GM12878 (cell line): ENCODE measurements around the gene JMJD6. TPM values are rescaled to one million over a fixed set of nuclear protein-coding genes. Genes with fewer than 3 reads are reported as not detected.

Experiments used
- ASH2L ChIP-seq: fragments of 300-600, 200-600 bp; sonication (generic); IDR thresholded peaks from 2 replicates; pipeline ENCODE4 v1.6.1; 2017; ENCODE audit warnings: low read depth, mild to moderate bottlenecking, borderline replicate concordance
- BMI1 ChIP-seq: fragments of 450-650 bp; IDR thresholded peaks from 2 replicates; pipeline ENCODE4 v1.6.1; 2016; ENCODE audit warnings: mild to moderate bottlenecking, moderate library complexity, borderline replicate concordance
- CBFB ChIP-seq: IDR thresholded peaks from 2 replicates; pipeline ENCODE4 v1.6.1; 2016; ENCODE audit warnings: antibody characterized with exemption, low read depth
- CHD2 ChIP-seq: IDR thresholded peaks from 2 replicates; pipeline ENCODE4 v1.6.1; 2011; ENCODE audit warnings: low read depth, low read length, improper control_type of control experiment, borderline replicate concordance
- CREM ChIP-seq: IDR thresholded peaks from 2 replicates; pipeline ENCODE4 v1.6.1; 2014; ENCODE audit warnings: antibody characterized with exemption, low read depth
- EGR1 ChIP-seq, 2 experiments: IDR thresholded peaks; 1 replicate in 1 of 2; 2 replicates in 1 of 2; pipeline ENCODE4 v1.6.1; 2011 to 2012; ENCODE audit warnings: low read depth in 2 of 2, low read length in 2 of 2, borderline replicate concordance in 1 of 2, mild to moderate bottlenecking in 1 of 2, moderate library complexity in 1 of 2
- EP300 ChIP-seq, 2 experiments: fragments of 150-350 bp in 1 of 2; IDR thresholded peaks; 2 replicates each; pipeline ENCODE4 v1.6.1; 2011 to 2012; ENCODE audit warnings: low read depth in 2 of 2, low read length in 2 of 2, borderline replicate concordance in 1 of 2, improper control_type of control experiment in 1 of 2, inconsistent platforms in 1 of 2; ENCODE audit not compliant: control insufficient read depth in 1 of 2
- IRF4 ChIP-seq: IDR thresholded peaks from 2 replicates; pipeline ENCODE4 v1.6.1; 2011; ENCODE audit warnings: low read depth, low read length
- JUNB ChIP-seq: IDR thresholded peaks from 2 replicates; pipeline ENCODE4 v1.6.1; 2016; ENCODE audit warnings: antibody characterized with exemption, mild to moderate bottlenecking
- KAT2A ChIP-seq: conservative IDR thresholded peaks from 2 replicates; pipeline ENCODE4 v1.6.1; 2011; ENCODE audit warnings: low read depth, low read length; ENCODE audit not compliant: control insufficient read depth
- KDM1A ChIP-seq: fragments of 200-600 bp; sonication (generic); IDR thresholded peaks from 2 replicates; pipeline ENCODE4 v1.6.1; 2016; ENCODE audit warnings: borderline replicate concordance
- MTA2 ChIP-seq: fragments of 450-650 bp; IDR thresholded peaks from 2 replicates; pipeline ENCODE4 v1.6.1; 2016; ENCODE audit warnings: low read depth, mild to moderate bottlenecking, moderate library complexity
- MXI1 ChIP-seq: fragments of 150-350 bp; IDR thresholded peaks from 2 replicates; pipeline ENCODE4 v1.6.1; 2011; ENCODE audit warnings: low read depth, mild to moderate bottlenecking, inconsistent platforms, low read length, improper control_type of control experiment
- NFIC ChIP-seq: IDR thresholded peaks from 2 replicates; pipeline ENCODE4 v1.6.1; 2012; ENCODE audit warnings: low read depth, mild to moderate bottlenecking, inconsistent platforms, low read length, moderate library complexity
- NR2C1 ChIP-seq: fragments of 450-650 bp; IDR thresholded peaks from 2 replicates; pipeline ENCODE4 v1.6.1; 2017; ENCODE audit warnings: antibody characterized with exemption, mild to moderate bottlenecking, moderate library complexity
- NR2C2 ChIP-seq: IDR thresholded peaks from 2 replicates; pipeline ENCODE4 v1.6.1; 2011; ENCODE audit warnings: borderline replicate concordance, low read depth; ENCODE audit not compliant: control insufficient read depth, insufficient read length
- POLR2A ChIP-seq: IDR thresholded peaks from 2 replicates; pipeline ENCODE4 v1.6.1; 2011; ENCODE audit warnings: low read depth, mild to moderate bottlenecking, low read length
- POLR2AphosphoS2 ChIP-seq: IDR thresholded peaks from 2 replicates; pipeline ENCODE4 v1.6.1; 2011; ENCODE audit warnings: low read depth, mild to moderate bottlenecking, low read length, improper control_type of control experiment, moderate library complexity
- POLR2AphosphoS5 ChIP-seq: IDR thresholded peaks from 2 replicates; pipeline ENCODE4 v1.6.1; 2011; ENCODE audit warnings: mild to moderate bottlenecking, low read length, inconsistent platforms
- RCOR1 ChIP-seq: conservative IDR thresholded peaks from 2 replicates; pipeline ENCODE4 v1.6.1; 2012; ENCODE audit warnings: low read depth, low read length, improper control_type of control experiment
- RUNX3 ChIP-seq: IDR thresholded peaks from 2 replicates; pipeline ENCODE4 v1.6.1; 2012; ENCODE audit warnings: low read length, inconsistent platforms
- SPI1 ChIP-seq: IDR thresholded peaks from 2 replicates; pipeline ENCODE4 v1.6.1; 2011; ENCODE audit warnings: low read depth, mild to moderate bottlenecking, low read length, moderate library complexity, borderline replicate concordance; ENCODE audit not compliant: insufficient read depth
- TARDBP ChIP-seq: IDR thresholded peaks from 2 replicates; pipeline ENCODE4 v1.6.1; 2016; ENCODE audit warnings: borderline replicate concordance
- TBL1XR1 ChIP-seq: IDR thresholded peaks from 2 replicates; pipeline ENCODE4 v1.6.1; 2012; ENCODE audit warnings: low read depth, low read length, improper control_type of control experiment
- TCF7 ChIP-seq: IDR thresholded peaks from 2 replicates; pipeline ENCODE4 v1.6.1; 2014; ENCODE audit warnings: antibody characterized with exemption, borderline replicate concordance
- ZNF207 ChIP-seq: fragments of 450-650 bp; IDR thresholded peaks from 2 replicates; pipeline ENCODE4 v1.6.1; 2014; ENCODE audit warnings: antibody characterized with exemption, mild to moderate bottlenecking, borderline replicate concordance
- polyA plus RNA-seq, 11 experiments: library from polyadenylated mRNA; depleted of rRNA in 4 of 11; unstranded in 6 of 11; stranded (reverse) in 5 of 11; fragments of >200 nt; fragmentation: Nextera tagmentation in 4 of 11; fragmentation: Illumina TruSeq in 1 of 11; extraction: Ambion mirVana in 4 of 11; extraction: Trizol in 1 of 11; gene quantifications; 1 replicate in 1 of 11; 2 replicates in 10 of 11; pipeline versions ENCODE4 v1.2.1 to v1.2.3, GENCODE V29; 2011 to 2016; ENCODE audit warnings: inconsistent platforms in 2 of 11, missing spikeins in 2 of 11, low read depth in 1 of 11
- total RNA-seq, 4 experiments: library from RNA; depleted of rRNA in 3 of 4; stranded (reverse); fragments of >200 nt in 3 of 4; fragmentation: Illumina TruSeq in 1 of 4; extraction: Trizol in 1 of 4; gene quantifications; 2 replicates each; pipeline versions ENCODE4 v1.2.1 to v1.2.3, GENCODE V29; 2013 to 2021
- TF ChIP-seq, protein P1 (sequence below): IDR thresholded peaks from 2 replicates; pipeline ENCODE4 v1.6.1; 2012; ENCODE audit warnings: low read depth, low read length, improper control_type of control experiment
- TF ChIP-seq, protein P2 (sequence below): fragments of 150-350 bp; IDR thresholded peaks from 2 replicates; pipeline ENCODE4 v1.6.1; 2014; ENCODE audit warnings: mild to moderate bottlenecking, low read depth, low read length

Gene JMJD6
- total and polyA plus RNA-seq, 10 of the 15 experiments (the other 5 are each of a cell fraction or from before 2014, with no cell fraction given), result 1.2 to 36.0 (median 22.2) TPM

- TF ChIP-seq, protein P1, sequence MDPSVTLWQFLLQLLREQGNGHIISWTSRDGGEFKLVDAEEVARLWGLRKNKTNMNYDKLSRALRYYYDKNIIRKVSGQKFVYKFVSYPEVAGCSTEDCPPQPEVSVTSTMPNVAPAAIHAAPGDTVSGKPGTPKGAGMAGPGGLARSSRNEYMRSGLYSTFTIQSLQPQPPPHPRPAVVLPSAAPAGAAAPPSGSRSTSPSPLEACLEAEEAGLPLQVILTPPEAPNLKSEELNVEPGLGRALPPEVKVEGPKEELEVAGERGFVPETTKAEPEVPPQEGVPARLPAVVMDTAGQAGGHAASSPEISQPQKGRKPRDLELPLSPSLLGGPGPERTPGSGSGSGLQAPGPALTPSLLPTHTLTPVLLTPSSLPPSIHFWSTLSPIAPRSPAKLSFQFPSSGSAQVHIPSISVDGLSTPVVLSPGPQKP, result peak; percentile 86
- TF ChIP-seq CHD2 (no peak), CBFB (no peak; the same call in 1 of the 2 replicates), SPI1 (no peak), EGR1 (IDR thresholded peaks at IDR 0.05; ENCODE audit: borderline replicate concordance in 1 of 2, low read depth in 2 of 2, low read length in 2 of 2) (no peak), TCF7 (no peak), RCOR1 (0 out of 2 replicates have a peak, but pooled peaks have one; percentile 35), ZNF207 (peak; percentile 74; the same call in 1 of the 2 replicates), POLR2A (peak; percentile 92), POLR2AphosphoS5 (peak; percentile 83; the same call in 1 of the 2 replicates), JUNB (no peak), TARDBP (no peak), TBL1XR1 (no peak; the same call in 1 of the 2 replicates), KAT2A (no peak), EP300 (IDR thresholded peaks at IDR 0.05; ENCODE audit: borderline replicate concordance in 1 of 2, control insufficient read depth in 1 of 2, low read depth in 2 of 2, low read length in 2 of 2) (peak in 1 of 2 experiments; percentile 13; a peak in 1 of 4 replicates), POLR2AphosphoS2 (no peak), KDM1A (no peak), CREM (no peak; the same call in 1 of the 2 replicates), ASH2L (no peak), BMI1 (no peak), NR2C2 (no peak), MXI1 (peak; percentile 82; the same call in 1 of the 2 replicates), NR2C1 (no peak), NFIC (no peak), MTA2 (no peak), IRF4 (no peak), RUNX3 (peak; percentile 62; the same call in 1 of the 2 replicates)
- TF ChIP-seq, protein P2, sequence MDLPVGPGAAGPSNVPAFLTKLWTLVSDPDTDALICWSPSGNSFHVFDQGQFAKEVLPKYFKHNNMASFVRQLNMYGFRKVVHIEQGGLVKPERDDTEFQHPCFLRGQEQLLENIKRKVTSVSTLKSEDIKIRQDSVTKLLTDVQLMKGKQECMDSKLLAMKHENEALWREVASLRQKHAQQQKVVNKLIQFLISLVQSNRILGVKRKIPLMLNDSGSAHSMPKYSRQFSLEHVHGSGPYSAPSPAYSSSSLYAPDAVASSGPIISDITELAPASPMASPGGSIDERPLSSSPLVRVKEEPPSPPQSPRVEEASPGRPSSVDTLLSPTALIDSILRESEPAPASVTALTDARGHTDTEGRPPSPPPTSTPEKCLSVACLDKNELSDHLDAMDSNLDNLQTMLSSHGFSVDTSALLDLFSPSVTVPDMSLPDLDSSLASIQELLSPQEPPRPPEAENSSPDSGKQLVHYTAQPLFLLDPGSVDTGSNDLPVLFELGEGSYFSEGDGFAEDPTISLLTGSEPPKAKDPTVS, result no peak
These were observed 641 bp upstream of the JMJD6 start, which contains the start of gene METTL23 (continued) for GRCh38 chr17:76726776-76727718.
